T-cell (primary cell): Measurements from ENCODE around the gene NRN1. TPM values are rescaled to one million over a fixed set of nuclear protein-coding genes. Genes with fewer than 3 reads are reported as not detected.

ENCODE experiments used
- ATAC-seq, 4 experiments: fragments of 200-7000 bp in 3 of 4; fragments of 150-1000 bp in 1 of 4; cut with Tn5 transposase; replicated peaks in 1 of 4; 1 replicate in 3 of 4; 2 replicates in 1 of 4; pipeline ENCODE4 v1.10.0; 2021; ENCODE audit warnings: moderate library complexity in 3 of 4, mild to moderate bottlenecking in 2 of 4, moderate number of reproducible peaks in 1 of 4
- CTCF ChIA-PET, 2 donors: fragments of 300-600 bp; sonication (Branson Sonifier 250); formaldehyde crosslinking; loops; one replicate each; lab custom pipeline; 2022; ENCODE audit warnings: antibody characterized with exemption in 2 of 2; lab: Charles Lee
- POLR2A ChIA-PET, 2 donors: fragments of 300-600 bp; sonication (Branson Sonifier 250); formaldehyde crosslinking; loops; one replicate each; lab custom pipeline; 2022; ENCODE audit warnings: antibody characterized with exemption in 2 of 2; lab: Charles Lee
- DNase-seq, 35 experiments: peaks; one replicate each; pipeline versions ENCODE4 v3.0.0 to v3.0.0-alpha.2; 2013 to 2023
- H3K27ac ChIP-seq: one replicate; pipeline ENCODE4 v1.5.1; 2013; ENCODE audit warnings: low read length
- H3K27me3 ChIP-seq, 2 experiments: replicated peaks in 1 of 2; 1 replicate in 1 of 2; 2 replicates in 1 of 2; pipeline versions ENCODE4 v1.6.1 to v1.7.0; 2013; ENCODE audit warnings: low read length in 1 of 2, mixed read lengths in 1 of 2; ENCODE audit not compliant: control insufficient read depth in 2 of 2, insufficient read depth in 2 of 2; ENCODE audit errors: extremely low read depth in 1 of 2
- H3K36me3 ChIP-seq, 2 donors: 1 replicate in 1 of 2; 2 replicates in 1 of 2; pipeline versions ENCODE4 v1.6.1 to v1.7.0; 2013; ENCODE audit warnings: low read length in 1 of 2; ENCODE audit not compliant: control insufficient read depth in 2 of 2, insufficient read depth in 1 of 2; ENCODE audit errors: extremely low read depth in 1 of 2
- H3K4me1 ChIP-seq, 2 experiments: 1 replicate in 1 of 2; 2 replicates in 1 of 2; pipeline versions ENCODE4 v1.6.1 to v1.7.0; 2013; ENCODE audit warnings: low read length in 2 of 2, mixed read lengths in 1 of 2; ENCODE audit not compliant: insufficient read depth in 2 of 2, control insufficient read depth in 1 of 2; ENCODE audit errors: extremely low read depth in 1 of 2
- H3K4me3 ChIP-seq, 2 donors: 1 replicate in 1 of 2; 2 replicates in 1 of 2; pipeline versions ENCODE4 v1.5.1 to v1.7.0; 2013; ENCODE audit warnings: mild to moderate bottlenecking in 2 of 2, low read length in 1 of 2, moderate library complexity in 1 of 2; ENCODE audit not compliant: control insufficient read depth in 1 of 2; ENCODE audit errors: extremely low read depth in 1 of 2
- H3K9me3 ChIP-seq: 2 replicates; pipeline ENCODE4 v1.7.0; 2013
- H3K27ac Mint-ChIP-seq, 2 donors: one replicate each; pipeline ENCODE4 v1.8.0; 2020 to 2021; ENCODE audit warnings: mild to moderate bottlenecking in 2 of 2, mixed read lengths in 2 of 2
- H3K27me3 Mint-ChIP-seq, 2 donors: one replicate each; pipeline ENCODE4 v1.8.0; 2021 to 2022; ENCODE audit warnings: mixed read lengths in 2 of 2
- H3K36me3 Mint-ChIP-seq: one replicate; pipeline ENCODE4 v1.8.0; 2021; ENCODE audit warnings: mixed read lengths
- H3K4me1 Mint-ChIP-seq, 3 donors: one replicate each; pipeline ENCODE4 v1.8.0; 2020 to 2022; ENCODE audit warnings: mixed read lengths in 3 of 3, mild to moderate bottlenecking in 1 of 3
- H3K4me3 Mint-ChIP-seq, 3 donors: one replicate each; pipeline ENCODE4 v1.8.0; 2020 to 2022; ENCODE audit warnings: mild to moderate bottlenecking in 3 of 3, mixed read lengths in 3 of 3, moderate library complexity in 3 of 3
- H3K9me3 Mint-ChIP-seq, 3 donors: one replicate each; pipeline ENCODE4 v1.8.0; 2020 to 2022; ENCODE audit warnings: mixed read lengths in 3 of 3
- WGBS: methylation state at CpG from one replicate; pipeline ENCODE4 v1.1.5; 2013; ENCODE audit warnings: missing lambda C conversion rate; ENCODE audit not compliant: insufficient coverage; 5-methylcytosine and 5-hydroxymethylcytosine counted together
- total RNA-seq, 35 experiments: library from RNA in 6 of 35; stranded (reverse) in 6 of 35; fragments of 120-200 nt in 1 of 35; gene quantifications; one replicate each; pipeline versions ENCODE4 v1.2.1 to v1.2.4 and lab custom pipeline; 2013 to 2026

Gene NRN1
- total RNA-seq, 5 donors from 2014 or later (not counting 1 experiment from before 2014, with no cell fraction given) = 0.13 to 0.33 TPM; not detected in 3

DNA sequence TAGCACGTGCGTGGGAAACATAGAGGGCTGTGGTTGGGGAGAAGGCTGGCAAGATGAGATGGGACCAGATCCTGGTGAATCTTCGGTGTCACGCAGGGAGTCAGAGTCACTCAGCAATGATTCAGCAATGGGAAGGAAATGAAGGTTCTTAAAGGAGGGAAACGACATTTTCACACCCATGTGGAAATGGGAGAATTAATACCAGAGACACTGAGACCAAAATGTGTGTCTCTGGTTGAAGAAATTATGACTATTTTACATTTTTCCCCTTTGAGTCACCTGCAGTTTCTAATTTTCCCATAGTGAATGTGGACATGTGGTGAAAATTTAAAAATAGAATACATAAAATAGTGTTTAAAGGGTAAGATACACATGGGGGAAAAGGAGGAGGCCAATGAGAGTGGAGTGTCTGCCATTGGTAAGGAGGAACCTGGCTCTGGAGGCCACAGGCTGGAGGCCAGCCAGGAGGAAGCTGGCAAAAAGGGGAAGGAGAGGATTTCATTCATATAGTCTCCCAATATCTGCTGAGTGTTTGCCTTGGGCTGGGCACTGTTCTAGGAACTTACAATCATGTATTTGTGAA, 17.5 kb downstream of the NRN1 start:
- Mint-ChIP-seq H3K36me3 (no peaks in the 10 kb centered on the region), H3K4me1 (peaks cover 10 to 17% (median 13%) of the 10 kb centered on the region in 3 donors), H3K27ac (no peak overlapping the region), H3K4me3 (no peak overlapping the region), H3K9me3 (peaks cover 0 to 3% (median 0%) of the 10 kb centered on the region in 3 donors), H3K27me3 (peaks cover 37 to 53% of the 10 kb centered on the region in 2 donors)
- POLR2A ChIA-PET = interaction anchor here in 1 of 2 donors (0.6 kb wide), 1 partner anchor 209 kb away, joined by 3 read pairs; no protein-coding TSS in a partner anchor
- peaks cover 6 to 9% of the 10 kb centered on the region in 2 experiments for H3K4me1 ChIP-seq
- H3K4me3 ChIP-seq = no peak overlapping the region
- H3K9me3 ChIP-seq = no peaks in the 10 kb centered on the region
- H3K27me3 ChIP-seq = peaks cover 10 to 28% of the 10 kb centered on the region in 2 experiments
- CTCF ChIA-PET = no interaction called here
- ATAC-seq = no peak
- H3K27ac ChIP-seq = no peak overlapping the region
- no peaks in the 10 kb centered on the region for H3K36me3 ChIP-seq
- 65% methylated on average over 2 of the region's 5 CpGs for WGBS
- no peak for DNase-seq

DNA sequence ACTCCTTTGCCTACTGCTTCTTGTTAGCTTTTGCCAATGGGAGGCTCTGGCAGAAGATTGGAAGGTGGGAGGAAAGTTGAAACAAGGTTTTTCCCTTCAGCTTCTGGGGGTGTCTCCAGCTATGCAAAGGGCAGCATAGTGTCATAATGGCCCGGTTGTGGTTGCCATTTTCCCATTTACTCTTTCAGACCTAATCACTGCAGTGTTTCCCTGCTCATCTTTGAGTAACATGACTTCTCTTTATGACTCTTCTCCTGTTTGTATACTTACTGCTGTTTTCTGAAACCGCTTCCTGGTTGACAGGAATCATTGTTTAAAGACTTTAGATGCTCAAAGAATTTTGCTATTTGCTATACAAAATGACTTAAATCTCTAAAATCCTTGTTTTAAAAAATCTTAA, 19.9 kb downstream of the NRN1 start:
- no peaks in the 10 kb centered on the region for H3K9me3 Mint-ChIP-seq
- peaks cover 0 to 19% of the 10 kb centered on the region in 2 experiments for H3K27me3 ChIP-seq
- H3K27me3 Mint-ChIP-seq = peaks cover 19 to 29% of the 10 kb centered on the region in 2 donors
- no peaks in the 10 kb centered on the region for H3K36me3 Mint-ChIP-seq
- DNase-seq = no peak
- peaks cover 14 to 20% of the 10 kb centered on the region in 2 experiments for H3K4me1 ChIP-seq
- H3K27ac ChIP-seq = no peak overlapping the region
- peaks cover 12 to 19% (median 17%) of the 10 kb centered on the region in 3 donors for H3K4me1 Mint-ChIP-seq
- no peak overlapping the region for H3K4me3 ChIP-seq
- ATAC-seq = no peak
- POLR2A ChIA-PET = no interaction called here
- no peak overlapping the region for H3K4me3 Mint-ChIP-seq
- no peak overlapping the region for H3K27ac Mint-ChIP-seq
- 38% methylated on average over 1 of the region's 2 CpGs for WGBS
- CTCF ChIA-PET = interaction anchor here in 1 of 2 donors (0.8 kb wide), 1 partner anchor 208 kb away, joined by 3 read pairs; no protein-coding TSS in a partner anchor
- no peaks in the 10 kb centered on the region for H3K9me3 ChIP-seq
- H3K36me3 ChIP-seq = no peaks in the 10 kb centered on the region

DNA sequence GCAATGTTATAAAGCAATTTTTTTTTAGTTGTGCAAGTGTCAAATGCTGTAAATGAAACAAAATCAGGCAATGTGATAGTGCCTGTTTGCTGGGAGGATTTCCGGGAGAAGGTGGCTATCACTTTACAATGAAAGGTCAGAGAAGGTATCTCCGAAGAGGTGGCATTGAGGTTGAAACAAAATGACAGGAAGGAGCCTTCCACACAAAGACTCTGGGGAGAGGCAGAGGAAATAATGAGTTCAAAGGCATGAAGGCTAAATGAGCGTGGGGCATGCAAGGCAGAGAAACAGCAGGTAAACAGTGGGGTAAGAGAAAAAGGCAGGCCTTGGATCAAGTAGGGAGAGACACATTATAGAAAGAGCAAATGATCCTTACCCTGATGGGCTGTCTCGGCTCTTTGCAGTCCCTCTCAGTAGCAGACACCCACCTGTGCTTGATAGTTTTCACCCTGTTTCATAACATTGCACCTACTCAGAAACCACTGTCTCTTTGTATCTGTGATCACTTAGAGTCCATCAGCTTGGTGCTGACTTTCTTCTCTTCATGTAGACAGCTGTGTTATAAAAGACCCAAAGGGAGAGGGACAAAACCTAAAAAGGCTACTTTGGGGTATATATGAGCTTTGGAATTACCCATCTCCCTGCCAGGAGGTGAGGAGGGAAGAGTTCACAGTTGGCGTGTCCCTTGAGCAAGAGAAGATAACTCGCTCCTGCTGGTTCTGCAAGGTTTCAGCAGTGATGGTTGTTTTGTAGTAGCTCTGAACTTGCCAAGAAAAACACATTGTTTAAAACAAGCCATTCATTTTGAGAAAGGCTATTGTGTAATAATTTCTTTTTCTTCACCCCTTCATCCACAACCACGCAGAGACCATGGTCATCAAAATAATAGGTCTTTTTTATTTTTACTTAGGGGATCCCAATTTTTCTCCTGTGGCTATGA, 22.3 kb downstream of the NRN1 start:
- Mint-ChIP-seq H3K9me3 (peaks cover 0 to 5% (median 0%) of the 10 kb centered on the region in 3 donors), H3K27ac (peak overlapping the region; percentile 28 to 88), H3K27me3 (peaks cover 8 to 19% of the 10 kb centered on the region in 2 donors), H3K4me3 (peak overlapping the region in 1 of 3 donors; percentile 67), H3K36me3 (no peaks in the 10 kb centered on the region), H3K4me1 (peaks cover 17 to 26% (median 21%) of the 10 kb centered on the region in 3 donors)
- Histone ChIP-seq H3K27me3 (peaks cover 0 to 12% of the 10 kb centered on the region in 2 experiments), H3K4me3 (no peak overlapping the region), H3K27ac (no peak overlapping the region), H3K4me1 (peaks cover 14 to 26% of the 10 kb centered on the region in 2 experiments), H3K36me3 (no peaks in the 10 kb centered on the region), H3K9me3 (no peaks in the 10 kb centered on the region)
- ChIA-PET CTCF (interaction anchor here in 1 of 2 donors (0.6 kb wide), 1 partner anchor 840 kb away, joined by 6 read pairs; no protein-coding TSS in a partner anchor), POLR2A (no interaction called here)
- ATAC-seq = peak; percentile 57 to 75 (median 68)
- WGBS = 33% methylated on average over 2 of the region's 7 CpGs
- peak in 1 of 35 experiments; percentile 13 for DNase-seq

DNA sequence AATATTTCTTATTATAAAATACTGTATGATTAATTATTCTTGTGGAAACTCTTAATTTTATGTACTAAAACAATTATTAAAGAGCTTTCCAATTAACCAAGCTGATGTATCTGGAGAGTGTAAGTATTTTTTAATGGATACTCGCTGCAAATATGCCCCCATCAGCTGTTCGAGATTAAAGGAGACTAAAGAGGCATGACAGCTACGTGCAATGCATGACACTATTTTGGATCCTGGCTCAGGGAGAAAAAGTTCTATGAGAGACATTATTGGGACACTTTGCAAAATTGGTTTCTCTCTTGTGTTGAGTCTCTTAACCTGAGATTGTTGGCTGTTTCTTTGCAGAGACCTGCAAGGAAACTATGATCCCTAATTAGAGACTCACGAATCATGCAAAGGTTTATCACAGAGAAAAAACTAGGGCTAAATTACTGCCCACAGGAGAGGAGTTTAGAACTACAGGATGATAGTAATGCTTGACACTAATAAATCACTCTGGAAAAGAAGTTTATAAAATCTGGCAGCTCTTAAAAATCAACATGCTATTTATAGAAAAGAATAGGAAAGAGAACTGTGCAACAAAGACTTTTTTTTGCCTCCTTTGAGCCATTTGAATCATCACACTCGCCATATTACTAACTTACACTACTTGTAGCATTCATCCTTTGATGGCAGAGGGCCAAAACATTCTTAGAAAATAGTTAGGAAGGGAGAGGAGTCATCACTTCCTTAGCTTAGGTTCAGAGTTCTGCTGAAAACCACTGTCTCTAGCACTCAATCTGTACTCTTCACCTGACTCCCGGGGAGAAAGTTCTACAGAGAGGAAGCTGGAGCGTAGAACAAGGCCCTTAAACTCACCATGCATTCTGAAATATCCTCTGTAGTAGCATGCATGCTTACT, 25.3 kb downstream of the NRN1 start:
- 81% methylated on average over 2 of the region's 7 CpGs for WGBS
- Histone ChIP-seq H3K4me1 (peaks cover 14 to 22% of the 10 kb centered on the region in 2 experiments), H3K9me3 (no peaks in the 10 kb centered on the region), H3K36me3 (no peaks in the 10 kb centered on the region), H3K27me3 (peaks cover 0 to 10% of the 10 kb centered on the region in 2 experiments), H3K27ac (no peak overlapping the region), H3K4me3 (no peak overlapping the region)
- peaks cover 17 to 21% (median 19%) of the 10 kb centered on the region in 3 donors for H3K4me1 Mint-ChIP-seq
- H3K27me3 Mint-ChIP-seq = peaks cover 4 to 6% of the 10 kb centered on the region in 2 donors
- no peak overlapping the region for H3K27ac Mint-ChIP-seq
- DNase-seq = no peak
- peaks cover 0 to 5% (median 0%) of the 10 kb centered on the region in 3 donors for H3K9me3 Mint-ChIP-seq
- no peak for ATAC-seq
- no peaks in the 10 kb centered on the region for H3K36me3 Mint-ChIP-seq
- no peak overlapping the region for H3K4me3 Mint-ChIP-seq
- CTCF ChIA-PET = no interaction called here
- POLR2A ChIA-PET = interaction anchor here in 1 of 2 donors (0.6 kb wide), 1 partner anchor 534 kb away, joined by 5 read pairs; no protein-coding TSS in a partner anchor

DNA sequence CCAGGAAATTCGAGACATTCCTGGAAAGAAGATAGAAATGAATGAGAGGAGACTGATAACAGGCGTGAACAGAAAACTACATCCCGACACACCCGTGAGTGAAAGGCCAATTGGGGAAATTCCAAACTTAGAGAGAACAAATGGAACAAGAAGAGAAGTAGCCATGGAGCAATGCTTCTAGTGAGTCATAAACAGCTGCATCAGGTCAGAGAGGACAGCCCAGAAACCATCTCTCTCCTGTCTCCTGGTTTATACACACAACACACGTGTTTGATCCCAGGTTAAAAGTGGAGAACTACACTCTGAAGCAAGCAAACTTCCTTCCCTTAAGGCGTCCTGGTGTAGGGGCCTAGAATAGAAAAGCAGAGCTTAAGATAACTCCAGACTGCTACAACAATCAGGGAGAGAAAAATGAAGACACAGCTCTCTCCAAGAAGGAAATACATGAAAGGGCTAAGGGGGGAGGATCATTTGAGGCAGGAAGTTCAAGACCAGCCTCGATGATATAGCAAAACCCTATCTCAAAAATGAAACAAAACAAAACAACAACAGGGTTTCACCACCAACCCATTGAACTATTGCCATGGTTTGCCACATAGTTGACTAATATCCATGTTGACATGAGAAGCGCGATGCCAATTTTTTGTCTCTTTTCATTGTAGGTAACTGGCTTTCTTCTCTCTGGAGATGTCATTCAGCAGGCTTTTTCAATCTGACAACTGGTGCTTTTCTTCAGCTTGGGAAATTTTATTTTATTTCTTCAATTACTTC, 26.9 kb downstream of the NRN1 start:
- CTCF ChIA-PET = interaction anchor here in 1 of 2 donors (0.6 to 1.0 kb wide), 2 partner anchors 8 to 504 kb away, joined by 3 read pairs; no protein-coding TSS in a partner anchor
- Histone ChIP-seq H3K27ac (no peak overlapping the region), H3K9me3 (no peaks in the 10 kb centered on the region), H3K27me3 (peaks cover 0 to 8% of the 10 kb centered on the region in 2 experiments), H3K4me1 (peaks cover 14 to 22% of the 10 kb centered on the region in 2 experiments), H3K36me3 (no peaks in the 10 kb centered on the region), H3K4me3 (no peak overlapping the region)
- no peak overlapping the region for H3K4me3 Mint-ChIP-seq
- POLR2A ChIA-PET = no interaction called here
- peaks cover 4 to 6% of the 10 kb centered on the region in 2 donors for H3K27me3 Mint-ChIP-seq
- H3K27ac Mint-ChIP-seq = no peak overlapping the region
- H3K36me3 Mint-ChIP-seq = no peaks in the 10 kb centered on the region
- peaks cover 0 to 5% (median 0%) of the 10 kb centered on the region in 3 donors for H3K9me3 Mint-ChIP-seq
- no peak for ATAC-seq
- 73% methylated on average over 5 of the region's 9 CpGs for WGBS
- no peak for DNase-seq
- peaks cover 17 to 21% (median 19%) of the 10 kb centered on the region in 3 donors for H3K4me1 Mint-ChIP-seq
